Measurements from ENCODE around the gene DHRS12.

The DHRS12 gene

GRCh38 chr13:51795419-51795818 is 8.5 kb downstream of the DHRS12 start:
- DNase-seq, result no peak
- Histone ChIP-seq H3K27ac (ENCODE audit: low read length) (no peak overlapping the region), H4K20me1 (ENCODE audit: insufficient read depth, low read length) (no peaks in the 10 kb centered on the region), H3K9ac (ENCODE audit: low read depth, low read length) (no peak overlapping the region), H3K4me2 (ENCODE audit: insufficient read depth, low read length) (no peak overlapping the region), H3K4me1 (ENCODE audit: insufficient read depth, low read length) (no peaks in the 10 kb centered on the region), H2AFZ (ENCODE audit: low read depth, low read length) (no peak overlapping the region), H3K4me3 (ENCODE audit: low read depth in 1 of 2, low read length in 2 of 2) (no peak overlapping the region), H3K79me2 (ENCODE audit: insufficient read depth, low read length) (no peaks in the 10 kb centered on the region), H3K9me3 (ENCODE audit: insufficient read depth, low read length, severe bottlenecking) (no peaks in the 10 kb centered on the region), H3K27me3 (ENCODE audit: insufficient read depth, low read length, poor library complexity) (no peaks in the 10 kb centered on the region), H3K36me3 (ENCODE audit: insufficient read depth, low read length) (no peaks in the 10 kb centered on the region)
- no peak for ATAC-seq (ENCODE audit: insufficient read depth, low read depth)
- TF ChIP-seq EZH2 (IDR thresholded peaks at IDR 0.05; ENCODE audit: borderline replicate concordance, low read depth, low read length, severe bottlenecking), result no peak
- TF ChIP-seq CTCF (IDR thresholded peaks at IDR 0.05; ENCODE audit: borderline replicate concordance, extremely low read depth, low read length, poor library complexity, severe bottlenecking), result no peak

DNA sequence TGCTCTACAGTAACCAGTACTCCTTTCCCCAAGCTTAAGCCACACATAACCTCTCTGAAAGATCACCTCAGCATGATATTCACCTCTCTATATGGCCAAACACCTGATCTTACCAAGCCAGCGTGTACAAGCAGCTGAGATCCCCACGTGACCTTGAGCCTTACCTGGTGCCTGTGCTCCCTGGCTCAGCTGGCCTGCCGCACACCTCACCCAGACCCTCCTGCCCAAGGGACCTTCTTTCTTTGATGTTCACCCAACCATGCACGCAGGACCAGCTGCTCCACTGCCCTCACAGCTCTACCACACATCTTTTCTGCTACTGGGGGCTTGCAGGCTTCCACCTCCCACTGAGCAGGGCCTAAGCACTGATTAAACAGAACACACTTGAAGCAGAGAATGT is 9.0 kb downstream of the DHRS12 start:
- DNase-seq (no peak), ATAC-seq (ENCODE audit: insufficient read depth, low read depth) (no peak)
- H4K20me1 ChIP-seq (ENCODE audit: insufficient read depth, low read length), result no peaks in the 10 kb centered on the region
- H3K9ac ChIP-seq (ENCODE audit: low read depth, low read length), result no peak overlapping the region
- H3K36me3 ChIP-seq (ENCODE audit: insufficient read depth, low read length), result no peaks in the 10 kb centered on the region
- no peak overlapping the region for H3K27ac ChIP-seq (ENCODE audit: low read length)
- no peak overlapping the region for H2AFZ ChIP-seq (ENCODE audit: low read depth, low read length)
- H3K27me3 ChIP-seq (ENCODE audit: insufficient read depth, low read length, poor library complexity), result no peaks in the 10 kb centered on the region
- H3K9me3 ChIP-seq (ENCODE audit: insufficient read depth, low read length, severe bottlenecking), result no peaks in the 10 kb centered on the region
- TF ChIP-seq EZH2 (IDR thresholded peaks at IDR 0.05; ENCODE audit: borderline replicate concordance, low read depth, low read length, severe bottlenecking), result no peak
- TF ChIP-seq CTCF (IDR thresholded peaks at IDR 0.05; ENCODE audit: borderline replicate concordance, extremely low read depth, low read length, poor library complexity, severe bottlenecking), result no peak
- H3K79me2 ChIP-seq (ENCODE audit: insufficient read depth, low read length), result no peaks in the 10 kb centered on the region
- no peak overlapping the region for H3K4me3 ChIP-seq (ENCODE audit: low read depth in 1 of 2, low read length in 2 of 2)
- no peak overlapping the region for H3K4me2 ChIP-seq (ENCODE audit: insufficient read depth, low read length)
- no peaks in the 10 kb centered on the region for H3K4me1 ChIP-seq (ENCODE audit: insufficient read depth, low read length)

DNA sequence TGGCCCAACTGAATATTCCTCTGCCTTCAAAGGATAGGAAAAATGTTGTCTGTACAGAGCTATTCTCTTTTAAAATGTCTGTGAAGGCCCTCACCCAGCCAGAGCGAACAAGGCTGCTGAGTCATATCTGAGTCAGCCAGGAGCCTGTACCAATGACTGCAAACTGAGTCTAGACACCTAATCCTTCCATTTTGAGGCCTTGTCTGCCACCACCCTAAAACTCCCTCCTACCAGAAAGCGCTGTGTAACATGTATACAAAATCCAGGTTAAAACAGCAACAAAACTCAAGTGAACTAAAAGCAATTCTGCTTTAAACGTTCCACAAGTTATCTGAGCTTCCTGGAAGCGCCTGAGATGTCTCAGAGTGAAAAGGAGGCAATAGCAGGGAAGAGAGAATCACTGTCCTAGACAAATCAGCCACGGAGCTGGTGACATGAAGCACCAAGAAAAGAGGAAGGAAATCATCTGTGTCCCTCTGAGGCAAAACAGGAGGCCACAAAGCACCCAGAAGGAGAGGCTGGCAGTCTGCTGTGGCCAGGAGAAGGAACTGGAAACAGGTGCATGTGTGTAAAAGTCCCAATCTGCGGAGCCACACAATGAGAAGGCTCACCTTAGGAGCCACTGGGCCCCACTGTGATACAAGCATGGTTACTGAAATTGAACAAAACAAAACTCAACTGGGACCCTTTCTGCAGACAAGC is 10.2 kb downstream of the DHRS12 start:
- H3K9ac ChIP-seq (ENCODE audit: low read depth, low read length), result no peak overlapping the region
- no peak for TF ChIP-seq EZH2 (IDR thresholded peaks at IDR 0.05; ENCODE audit: borderline replicate concordance, low read depth, low read length, severe bottlenecking)
- no peak for TF ChIP-seq CTCF (IDR thresholded peaks at IDR 0.05; ENCODE audit: borderline replicate concordance, extremely low read depth, low read length, poor library complexity, severe bottlenecking)
- H3K4me3 ChIP-seq (ENCODE audit: low read depth in 1 of 2, low read length in 2 of 2), result no peak overlapping the region

More for the DNA sequence above, 10.2 kb downstream of the DHRS12 start:
- Histone ChIP-seq H3K4me1 (ENCODE audit: insufficient read depth, low read length) (no peaks in the 10 kb centered on the region), H3K27ac (ENCODE audit: low read length) (no peak overlapping the region), H3K36me3 (ENCODE audit: insufficient read depth, low read length) (no peaks in the 10 kb centered on the region), H3K4me2 (ENCODE audit: insufficient read depth, low read length) (no peak overlapping the region), H4K20me1 (ENCODE audit: insufficient read depth, low read length) (no peaks in the 10 kb centered on the region), H3K79me2 (ENCODE audit: insufficient read depth, low read length) (no peaks in the 10 kb centered on the region), H3K9me3 (ENCODE audit: insufficient read depth, low read length, severe bottlenecking) (no peaks in the 10 kb centered on the region), H3K27me3 (ENCODE audit: insufficient read depth, low read length, poor library complexity) (no peaks in the 10 kb centered on the region), H2AFZ (ENCODE audit: low read depth, low read length) (no peak overlapping the region)
- ATAC-seq (ENCODE audit: insufficient read depth, low read depth) (peak; percentile 41; the same call in 1 of the 3 replicates), DNase-seq (no peak)

Data from DND-41 (cell line).